Kidney (tissue), 14 donors: ENCODE measurements around the gene CABYR. TPM values are rescaled to one million over a fixed set of nuclear protein-coding genes. Genes with fewer than 3 reads are reported as not detected.

Source experiments
- DNase-seq, 5 donors: peaks; one replicate each; pipeline ENCODE4 v3.0.0-alpha.2; 2013 to 2020
- FAIRE-seq: peaks from 2 replicates; lab custom pipeline; 2012; peaks lifted over from hg19 to GRCh38; lab: Jason Lieb, UNC
- H3K27ac ChIP-seq, 2 donors: one replicate each; pipeline ENCODE4 v1.7.0; 2013; ENCODE audit warnings: low read depth in 2 of 2, low read length in 2 of 2, inconsistent platforms in 1 of 2
- H3K27me3 ChIP-seq: one replicate; pipeline ENCODE4 v1.7.1; 2013; ENCODE audit warnings: low read length, inconsistent platforms; ENCODE audit not compliant: control insufficient read depth, insufficient read depth
- H3K36me3 ChIP-seq, 3 donors: one replicate each; pipeline versions ENCODE4 v1.7.0 to v1.7.1; 2013; ENCODE audit warnings: low read length in 3 of 3, control low read depth in 1 of 3, inconsistent platforms in 1 of 3; ENCODE audit not compliant: insufficient read depth in 3 of 3, control insufficient read depth in 2 of 3
- H3K4me1 ChIP-seq, 3 donors: one replicate each; pipeline versions ENCODE4 v1.7.0 to v1.7.1; 2013; ENCODE audit warnings: low read length in 3 of 3, inconsistent platforms in 1 of 3, low read depth in 1 of 3; ENCODE audit not compliant: control insufficient read depth in 2 of 3, insufficient read depth in 2 of 3
- H3K4me3 ChIP-seq, 3 donors: one replicate each; pipeline versions ENCODE4 v1.7.0 to v1.8.1; 2013; ENCODE audit warnings: low read length in 3 of 3, control low read depth in 1 of 3, inconsistent platforms in 1 of 3
- H3K9ac ChIP-seq, 3 donors: one replicate each; pipeline versions ENCODE4 v1.7.0 to v1.7.1; 2013; ENCODE audit warnings: low read length in 3 of 3, control low read depth in 1 of 3, inconsistent platforms in 1 of 3
- H3K9me3 ChIP-seq, 3 donors: one replicate each; pipeline versions ENCODE4 v1.7.0 to v1.7.1; 2013; ENCODE audit warnings: low read length in 3 of 3, control low read depth in 1 of 3, inconsistent platforms in 1 of 3; ENCODE audit not compliant: control insufficient read depth in 2 of 3, insufficient read depth in 1 of 3
- intact Hi-C: fragments of 100-400 bp; cut with DNase I; formaldehyde crosslinking; loops from one replicate; pipeline ENCODE4 v1.11.1; 2022
- polyA plus RNA-seq: library from polyadenylated mRNA; stranded (reverse); fragments of 350-450 nt; fragmentation: Illumina TruSeq; extraction: RNeasy Lipid Tissue Mini Kit (QIAGEN cat#74804); gene quantifications from one replicate; pipeline ENCODE4 v1.2.3, GENCODE V29; 2014; ENCODE audit warnings: low read depth, low replicate concordance; ENCODE audit not compliant: insufficient read depth
- total RNA-seq: library from RNA; stranded (reverse); fragmentation: NEBNext Ultra II Directional; extraction: Animal tissue kit (Norgen Biotek cat#: 25700); gene quantifications from one replicate; pipeline ENCODE4 v1.2.1, GENCODE V29; 2021
- TF ChIP-seq, protein P1 (sequence below): IDR thresholded peaks from 3 replicates; pipeline ENCODE4 v1.5.1; 2012; ENCODE audit warnings: mild to moderate bottlenecking, moderate library complexity, borderline replicate concordance; ENCODE audit not compliant: insufficient read depth; ENCODE audit errors: extremely low read depth
- donor health status: control.
- donor health status: control.
- donor health status: control.
- donor health status: control.
- donor health status: control.
- donor health status: DM: yes; HTN: yes; CAD: no.
- donor health status: Normal renal cell carcinoma (clear cell type).

Gene CABYR
- total and polyA plus RNA-seq, 2 donors from 2014 or later = 0.82 to 1.6 TPM

DNA sequence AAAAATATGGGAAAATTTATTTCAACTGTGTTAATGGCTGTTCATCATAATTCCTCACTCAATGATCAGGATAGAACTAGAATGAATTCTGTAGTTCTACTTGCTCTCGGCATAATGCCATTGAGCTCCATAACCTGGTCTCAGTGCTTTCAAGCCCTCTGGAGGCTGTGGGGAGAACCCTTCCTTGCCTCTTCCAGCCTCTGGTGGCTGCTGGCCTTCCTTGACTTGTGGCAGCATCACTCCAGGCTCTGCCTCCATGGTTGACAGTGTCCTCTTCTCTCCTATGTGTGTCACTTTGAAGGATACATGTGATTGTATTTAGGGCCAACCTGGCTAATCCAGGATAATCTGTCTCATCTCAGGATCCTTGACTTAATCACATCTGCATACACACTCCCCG, 26.9 kb upstream of the CABYR start:
- Histone ChIP-seq H3K9ac (no peak overlapping the region), H3K27me3 (no peaks in the 10 kb centered on the region), H3K9me3 (no peaks in the 10 kb centered on the region), H3K4me3 (no peak overlapping the region), H3K4me1 (no peaks in the 10 kb centered on the region), H3K27ac (no peak overlapping the region), H3K36me3 (no peaks in the 10 kb centered on the region)
- TF ChIP-seq, protein P1, sequence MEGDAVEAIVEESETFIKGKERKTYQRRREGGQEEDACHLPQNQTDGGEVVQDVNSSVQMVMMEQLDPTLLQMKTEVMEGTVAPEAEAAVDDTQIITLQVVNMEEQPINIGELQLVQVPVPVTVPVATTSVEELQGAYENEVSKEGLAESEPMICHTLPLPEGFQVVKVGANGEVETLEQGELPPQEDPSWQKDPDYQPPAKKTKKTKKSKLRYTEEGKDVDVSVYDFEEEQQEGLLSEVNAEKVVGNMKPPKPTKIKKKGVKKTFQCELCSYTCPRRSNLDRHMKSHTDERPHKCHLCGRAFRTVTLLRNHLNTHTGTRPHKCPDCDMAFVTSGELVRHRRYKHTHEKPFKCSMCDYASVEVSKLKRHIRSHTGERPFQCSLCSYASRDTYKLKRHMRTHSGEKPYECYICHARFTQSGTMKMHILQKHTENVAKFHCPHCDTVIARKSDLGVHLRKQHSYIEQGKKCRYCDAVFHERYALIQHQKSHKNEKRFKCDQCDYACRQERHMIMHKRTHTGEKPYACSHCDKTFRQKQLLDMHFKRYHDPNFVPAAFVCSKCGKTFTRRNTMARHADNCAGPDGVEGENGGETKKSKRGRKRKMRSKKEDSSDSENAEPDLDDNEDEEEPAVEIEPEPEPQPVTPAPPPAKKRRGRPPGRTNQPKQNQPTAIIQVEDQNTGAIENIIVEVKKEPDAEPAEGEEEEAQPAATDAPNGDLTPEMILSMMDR = no peak
- DNase-seq (no peak), FAIRE-seq (no peak)
- intact Hi-C loops = no loop called here

GRCh38 chr18:24112464-24112863, 26.4 kb upstream of the CABYR start:
- Histone ChIP-seq H3K9ac (no peak overlapping the region), H3K36me3 (no peaks in the 10 kb centered on the region), H3K27me3 (no peaks in the 10 kb centered on the region), H3K27ac (no peak overlapping the region), H3K9me3 (no peaks in the 10 kb centered on the region), H3K4me1 (no peaks in the 10 kb centered on the region), H3K4me3 (no peak overlapping the region)
- DNase-seq = no peak
- intact Hi-C loops = no loop called here
- TF ChIP-seq, protein P1 = no peak
- FAIRE-seq = no peak

- H3K27ac ChIP-seq = no peak overlapping the region
- no peak for FAIRE-seq
These were observed 25.8 kb upstream of the CABYR start for GRCh38 chr18:24112874-24113615.

More at GRCh38 chr18:24112874-24113615, 25.8 kb upstream of the CABYR start:
- no peaks in the 10 kb centered on the region for H3K9me3 ChIP-seq
- H3K9ac ChIP-seq = no peak overlapping the region
- no peak overlapping the region for H3K4me3 ChIP-seq
- intact Hi-C loops = no loop called here
- TF ChIP-seq, protein P1 = no peak
- H3K27me3 ChIP-seq = no peaks in the 10 kb centered on the region
- H3K36me3 ChIP-seq = no peaks in the 10 kb centered on the region
- no peaks in the 10 kb centered on the region for H3K4me1 ChIP-seq
- no peak for DNase-seq
